ENCODE measurements around the gene ABTB2. TPM values are rescaled to one million over a fixed set of nuclear protein-coding genes. Genes with fewer than 3 reads are reported as not detected.

The ABTB2 gene
- total RNA-seq, 2 experiments from 2014 or later = 0.06 to 0.09 TPM

GRCh38 chr11:34284811-34285481 is 72.9 kb downstream of the ABTB2 start:
- H3K4me2 ChIP-seq (ENCODE audit: low read length) = no peak overlapping the region
- no peak for DNase-seq (ENCODE audit: low spot score)
- no peaks in the 10 kb centered on the region for H3K4me1 ChIP-seq (ENCODE audit: insufficient read depth, low read length, poor library complexity, severe bottlenecking)
- no peaks in the 10 kb centered on the region for H3K79me2 ChIP-seq (ENCODE audit: insufficient read depth, low read depth, low read length)
- no peaks in the 10 kb centered on the region for H3K36me3 ChIP-seq (ENCODE audit: insufficient read depth, low read length)
- H3K9me2 ChIP-seq (ENCODE audit: insufficient read depth, low read length) = no peaks in the 10 kb centered on the region
- TF ChIP-seq CTCF (conservative IDR thresholded peaks at IDR 0.05; ENCODE audit: low read length) (no peak), EZH2phosphoT487 (IDR thresholded peaks at IDR 0.05; ENCODE audit: borderline replicate concordance, low read depth, low read length) (no peak)
- no peak overlapping the region for H2AFZ ChIP-seq (ENCODE audit: low read length)
- ChIA-PET POLR2A (no interaction called here), CTCF (ENCODE audit: unreplicated experiment) (no interaction called here)
- intact Hi-C loops (cut with micrococcal nuclease; ENCODE audit: unreplicated experiment) = no loop called here
- H3K27ac ChIP-seq (ENCODE audit: low read depth, low read length, poor library complexity, severe bottlenecking) = no peak overlapping the region
- no TSS peak for BruUV-seq (replicated peaks)
- no peaks in the 10 kb centered on the region for H4K20me1 ChIP-seq (ENCODE audit: insufficient read depth, low read length)
- no peaks in the 10 kb centered on the region for H3K9me3 ChIP-seq (ENCODE audit: low read length)
- H3K4me3 ChIP-seq (ENCODE audit: low read depth, low read length, poor library complexity, severe bottlenecking) = no peak overlapping the region

- ChIA-PET POLR2A (no interaction called here), CTCF (ENCODE audit: unreplicated experiment) (no interaction called here)
- H3K4me3 ChIP-seq (ENCODE audit: low read depth, low read length, poor library complexity, severe bottlenecking) = no peak overlapping the region
- TF ChIP-seq EZH2phosphoT487 (IDR thresholded peaks at IDR 0.05; ENCODE audit: borderline replicate concordance, low read depth, low read length) (no peak), CTCF (conservative IDR thresholded peaks at IDR 0.05; ENCODE audit: low read length) (no peak)
- H4K20me1 ChIP-seq (ENCODE audit: insufficient read depth, low read length) = no peaks in the 10 kb centered on the region
- no TSS peak for BruUV-seq (replicated peaks)
- no peak overlapping the region for H3K27ac ChIP-seq (ENCODE audit: low read depth, low read length, poor library complexity, severe bottlenecking)
- no peaks in the 10 kb centered on the region for H3K9me3 ChIP-seq (ENCODE audit: low read length)
- no peak for DNase-seq (ENCODE audit: low spot score)
- H3K79me2 ChIP-seq (ENCODE audit: insufficient read depth, low read depth, low read length) = no peaks in the 10 kb centered on the region
- H3K4me1 ChIP-seq (ENCODE audit: insufficient read depth, low read length, poor library complexity, severe bottlenecking) = no peaks in the 10 kb centered on the region
- no peaks in the 10 kb centered on the region for H3K9me2 ChIP-seq (ENCODE audit: insufficient read depth, low read length)
- intact Hi-C loops (cut with micrococcal nuclease; ENCODE audit: unreplicated experiment) = no loop called here
- no peak overlapping the region for H2AFZ ChIP-seq (ENCODE audit: low read length)
- H3K36me3 ChIP-seq (ENCODE audit: insufficient read depth, low read length) = no peaks in the 10 kb centered on the region
- no peak overlapping the region for H3K4me2 ChIP-seq (ENCODE audit: low read length)
These were observed 73.7 kb downstream of the ABTB2 start for GRCh38 chr11:34284156-34284555.
